Measurements from ENCODE around the gene DUXA. TPM values are rescaled to one million over a fixed set of nuclear protein-coding genes. Genes with fewer than 3 reads are reported as not detected.
"Not testable (repeated sequence)": the region's sequence is repeated elsewhere in the genome, so short reads cannot be mapped to it uniquely, and the experiment has no call there.

Gene DUXA
- total RNA-seq, 1 experiment from 2014 or later = not detected

- TF ChIP-seq AFF4 (CRISPR knock-in tag; IDR thresholded peaks at IDR 0.05; ENCODE audit: borderline replicate concordance) = no peak
Observed at GRCh38 chr19:57123882-57124281, 43.4 kb downstream of the DUXA start (continued).

- DNase-seq (ENCODE audit: low spot score) (no peak), ATAC-seq (no peak)
- H3K4me1 Mint-ChIP-seq = no peaks in the 10 kb centered on the region
- no peak overlapping the region for H3K4me3 Mint-ChIP-seq
- H3K36me3 Mint-ChIP-seq = peaks cover 55% of the 10 kb centered on the region
- TF ChIP-seq AR (CRISPR knock-in tag; IDR thresholded peaks at IDR 0.05) (no peak), ZNF263 (CRISPR knock-in tag; IDR thresholded peaks at IDR 0.05; ENCODE audit: low read depth) (no peak), MXD4 (CRISPR knock-in tag; IDR thresholded peaks at IDR 0.05; ENCODE audit: borderline replicate concordance) (no peak), ZNF281 (CRISPR knock-in tag; IDR thresholded peaks at IDR 0.05) (no peak), ATF6 (CRISPR knock-in tag; IDR thresholded peaks at IDR 0.05) (no peak), PRRX2 (CRISPR knock-in tag; IDR thresholded peaks at IDR 0.05) (no peak), ZNF219 (CRISPR knock-in tag; IDR thresholded peaks at IDR 0.05; ENCODE audit: borderline replicate concordance) (no peak), ZNF416 (CRISPR knock-in tag; IDR thresholded peaks at IDR 0.05) (no peak), FOXJ3 (CRISPR knock-in tag; IDR thresholded peaks at IDR 0.05; ENCODE audit: borderline replicate concordance) (no peak), NFYB (CRISPR knock-in tag; conservative IDR thresholded peaks at IDR 0.05; ENCODE audit: low read depth) (no peak), ZNF396 (CRISPR knock-in tag; IDR thresholded peaks at IDR 0.05; ENCODE audit: borderline replicate concordance) (no peak), ZBTB21 (CRISPR knock-in tag; IDR thresholded peaks at IDR 0.05; ENCODE audit: borderline replicate concordance) (no peak), MLX (CRISPR knock-in tag; IDR thresholded peaks at IDR 0.05) (no peak), RORB (CRISPR knock-in tag; IDR thresholded peaks at IDR 0.05) (no peak), NFE2L1 (CRISPR knock-in tag; IDR thresholded peaks at IDR 0.05) (no peak), ATF1 (CRISPR knock-in tag; IDR thresholded peaks at IDR 0.05) (no peak), IRF2 (CRISPR knock-in tag; IDR thresholded peaks at IDR 0.05; ENCODE audit: borderline replicate concordance, low read depth) (no peak)
- peaks cover 4% of the 10 kb centered on the region; the same call in 1 of the 2 replicates for H3K27me3 Mint-ChIP-seq (ENCODE audit: low read depth)
- no peak overlapping the region for H3K27ac Mint-ChIP-seq
- peaks cover 68% of the 10 kb centered on the region for H3K9me3 Mint-ChIP-seq
- CTCF ChIA-PET = no interaction called here
- POLR2A ChIA-PET = no interaction called here
Observed at GRCh38 chr19:57118848-57119247, 48.4 kb downstream of the DUXA start.

- H3K4me1 Mint-ChIP-seq; CTCF ChIA-PET; ATAC-seq; H3K27ac Mint-ChIP-seq; POLR2A ChIA-PET; H3K4me3 Mint-ChIP-seq; DNase-seq (ENCODE audit: low spot score): not testable (repeated sequence)
- Mint-ChIP-seq H3K36me3 (peaks cover 58% of the 10 kb centered on the region), H3K9me3 (peaks cover 65% of the 10 kb centered on the region), H3K27me3 (ENCODE audit: low read depth) (peaks cover 17% of the 10 kb centered on the region)
Observed at GRCh38 chr19:57113501-57113900, 53.8 kb downstream of the DUXA start.
